AG20443 (cell line): ENCODE measurements around the gene ACVR2A.
A peak's percentile ranks its signal among the peaks of the same experiment; 100 is the strongest.

Source experiments
- DNase-seq: peaks from one replicate; pipeline ENCODE4 v3.0.0; 2012; ENCODE audit warnings: low spot score, mixed read lengths

Gene ACVR2A

GRCh38 chr2:147855316-147855715, 10.5 kb downstream of the ACVR2A start:
- DNase-seq, result no peak

DNA sequence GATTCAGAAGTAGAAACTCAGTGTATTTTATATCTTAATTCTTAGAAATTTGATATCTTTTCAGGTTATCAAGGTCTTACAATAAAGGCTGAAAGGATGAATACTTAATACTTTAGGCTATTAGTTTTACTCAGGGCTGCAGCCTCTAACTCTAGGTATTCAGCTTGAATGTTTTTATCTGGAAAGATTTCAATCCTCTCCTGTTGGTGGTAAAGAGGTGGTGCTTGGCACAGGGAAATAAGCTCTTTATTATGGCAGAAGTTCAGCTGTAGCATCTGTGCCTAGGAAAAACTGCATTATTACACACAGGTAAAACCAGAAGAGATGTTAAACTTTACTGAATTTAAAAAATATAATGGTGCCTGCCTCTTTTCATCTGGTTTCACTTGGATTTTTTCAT, 11.1 kb downstream of the ACVR2A start:
- no peak for DNase-seq

DNA sequence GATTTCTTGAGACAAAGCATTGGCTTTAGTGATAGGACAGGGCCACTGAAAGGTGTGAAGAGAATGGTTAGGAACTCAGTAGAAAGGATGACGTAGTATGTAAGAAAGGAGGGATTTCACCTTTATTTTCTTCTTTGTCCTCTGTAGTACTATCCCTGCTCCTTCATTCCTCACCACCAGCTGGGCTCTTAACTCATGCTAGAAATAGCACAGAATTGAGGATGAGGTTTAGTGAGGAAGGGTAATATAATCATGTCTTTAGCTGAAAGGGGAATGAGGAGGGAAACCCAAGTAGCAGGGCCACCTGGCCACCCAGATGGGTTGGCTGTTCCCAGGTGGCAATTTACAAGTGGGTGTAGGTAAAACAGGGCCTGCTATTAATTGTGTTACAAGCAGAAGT, 15.2 kb downstream of the ACVR2A start:
- no peak for DNase-seq

DNA sequence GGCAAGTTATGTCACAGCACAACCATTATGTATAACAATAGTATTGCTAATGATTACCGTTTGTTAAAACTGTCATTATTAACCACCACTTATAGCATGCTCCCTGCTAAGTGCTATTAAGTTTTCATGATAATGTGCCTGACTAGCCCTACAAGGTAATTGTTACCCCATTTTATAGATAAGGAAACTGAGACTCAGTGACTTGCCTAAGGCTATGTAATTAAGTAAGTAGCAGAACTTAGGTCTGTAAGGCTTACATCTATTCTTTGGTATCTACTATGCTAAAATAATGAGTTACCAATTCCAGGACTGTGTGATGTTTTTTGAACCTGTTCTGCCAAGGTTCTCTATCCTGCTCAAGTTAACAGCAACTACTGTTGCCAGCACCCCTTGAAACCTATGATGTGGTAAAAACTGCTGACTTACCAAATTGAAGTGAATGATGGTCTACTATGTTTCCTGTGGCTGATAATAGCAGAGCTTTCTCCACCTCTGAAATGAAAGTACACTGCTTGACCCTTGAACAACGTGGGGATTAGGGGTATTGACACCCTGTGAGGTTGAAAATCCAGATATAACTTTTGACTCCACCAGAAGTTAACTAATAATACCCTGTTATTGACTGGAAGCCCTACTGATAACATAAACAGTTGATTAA, 18.2 kb downstream of the ACVR2A start:
- no peak for DNase-seq

DNA sequence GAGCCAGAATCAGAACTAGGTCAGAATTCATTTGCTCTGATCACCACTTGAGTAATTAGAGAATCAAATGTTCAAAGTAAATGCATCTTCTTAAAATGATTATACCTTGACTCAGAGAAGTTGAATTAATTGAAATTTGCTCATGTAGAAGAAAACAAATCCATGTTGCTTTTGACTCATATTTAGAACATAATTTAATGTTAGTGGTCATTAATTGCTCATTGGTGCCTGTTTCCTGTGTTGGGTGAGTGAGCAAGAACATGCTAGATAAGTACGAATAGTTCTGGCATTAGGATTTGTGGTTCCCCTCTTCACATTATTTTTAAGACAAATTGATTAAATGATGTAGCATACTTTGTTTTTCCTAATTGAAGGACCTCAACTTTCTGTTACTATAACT, 19.0 kb downstream of the ACVR2A start:
- no peak for DNase-seq

DNA sequence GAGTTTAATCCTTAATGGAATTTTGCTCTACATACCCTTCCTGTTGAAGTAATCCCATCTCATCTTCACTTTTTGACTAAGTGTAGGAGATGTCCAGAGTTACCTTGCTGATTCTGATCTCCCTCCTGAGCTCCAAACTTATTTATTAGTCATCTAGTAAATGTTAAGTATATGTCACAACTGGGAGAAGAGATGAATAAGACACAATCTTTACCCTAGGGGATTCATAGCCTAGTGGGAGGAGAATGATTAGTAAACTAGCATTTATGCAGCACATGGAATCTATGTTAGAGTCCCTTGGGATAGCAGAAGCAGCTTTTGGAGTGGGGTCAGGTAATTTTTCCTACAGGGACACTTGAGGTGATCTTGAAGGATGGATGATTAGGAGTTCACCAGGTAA, 20.7 kb downstream of the ACVR2A start:
- DNase-seq, result no peak

DNA sequence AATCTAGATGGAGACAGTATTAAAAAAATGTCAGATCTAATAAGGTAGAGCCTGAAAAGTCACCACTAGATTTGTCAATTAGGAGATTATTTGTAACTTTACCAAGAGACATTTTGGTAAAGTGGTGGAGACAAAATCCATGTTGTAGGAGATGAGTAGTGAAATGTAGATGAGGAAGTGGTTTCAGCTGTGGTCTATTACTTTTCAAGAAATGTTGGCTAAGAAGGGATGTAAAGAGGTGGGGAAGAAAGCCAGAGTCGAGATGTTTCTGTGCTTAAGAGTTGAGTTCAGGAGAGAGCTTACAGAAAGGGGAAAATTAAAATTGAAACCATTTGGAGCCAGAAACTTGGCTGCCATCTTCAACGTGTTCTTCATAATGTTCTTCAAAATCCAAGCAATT, 22.2 kb downstream of the ACVR2A start:
- DNase-seq, result no peak

GRCh38 chr2:147869934-147870333, 25.1 kb downstream of the ACVR2A start:
- no peak for DNase-seq

DNA sequence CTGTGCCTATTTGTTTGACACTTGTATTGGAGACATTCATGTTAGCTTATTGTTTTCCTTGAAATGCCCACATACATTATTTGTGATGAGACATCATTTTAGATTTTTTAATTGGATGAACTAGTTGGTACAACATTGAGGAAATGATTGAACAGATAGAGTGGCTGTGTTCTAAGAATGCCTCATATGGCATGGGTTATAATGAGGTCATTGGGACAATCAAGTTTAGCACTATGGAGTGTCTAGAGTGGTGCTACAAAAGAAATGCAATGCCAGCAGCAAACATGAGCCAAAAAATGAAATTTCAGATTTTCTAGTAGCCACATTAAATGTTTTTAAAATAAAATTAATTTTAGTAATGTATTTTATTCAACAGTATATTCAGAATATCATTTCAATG, 28.1 kb downstream of the ACVR2A start:
- DNase-seq, result no peak

DNA sequence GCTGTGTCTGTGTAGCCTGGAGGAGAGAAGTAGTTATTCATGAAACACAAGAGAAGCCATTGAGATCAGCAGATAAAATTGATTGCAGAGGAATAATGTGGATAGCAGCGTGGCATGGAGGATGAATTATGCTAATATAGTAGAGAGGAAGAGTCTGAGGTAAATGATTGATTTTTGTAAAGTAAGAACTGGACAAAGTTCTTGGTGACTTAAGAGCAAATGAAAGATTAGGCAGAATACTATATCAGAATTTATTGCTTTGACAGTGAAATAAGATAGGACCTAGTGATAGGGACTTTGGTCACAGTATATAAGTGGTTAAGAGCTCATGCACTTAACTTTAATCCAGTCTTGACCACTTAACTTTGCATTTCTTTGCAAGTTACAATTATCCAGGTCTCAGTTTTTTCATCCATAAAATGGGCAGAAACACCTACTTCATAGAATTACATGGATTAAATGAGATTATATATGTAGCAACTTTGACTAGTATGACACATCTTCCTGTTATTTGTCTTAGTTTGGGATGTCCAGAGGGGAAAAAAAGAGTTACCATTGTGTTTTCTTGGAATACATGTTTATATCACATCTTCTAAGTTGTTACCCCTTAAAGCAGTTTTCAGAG, 29.1 kb downstream of the ACVR2A start:
- no peak for DNase-seq

- DNase-seq, result no peak
These were observed 35.0 kb downstream of the ACVR2A start for GRCh38 chr2:147879846-147880245.

- no peak for DNase-seq
These were observed 37.8 kb downstream of the ACVR2A start for GRCh38 chr2:147882631-147883030.

- DNase-seq, result no peak
These were observed 40.0 kb downstream of the ACVR2A start for GRCh38 chr2:147884830-147885229.

GRCh38 chr2:147886136-147886535, 41.3 kb downstream of the ACVR2A start:
- DNase-seq, result no peak

DNA sequence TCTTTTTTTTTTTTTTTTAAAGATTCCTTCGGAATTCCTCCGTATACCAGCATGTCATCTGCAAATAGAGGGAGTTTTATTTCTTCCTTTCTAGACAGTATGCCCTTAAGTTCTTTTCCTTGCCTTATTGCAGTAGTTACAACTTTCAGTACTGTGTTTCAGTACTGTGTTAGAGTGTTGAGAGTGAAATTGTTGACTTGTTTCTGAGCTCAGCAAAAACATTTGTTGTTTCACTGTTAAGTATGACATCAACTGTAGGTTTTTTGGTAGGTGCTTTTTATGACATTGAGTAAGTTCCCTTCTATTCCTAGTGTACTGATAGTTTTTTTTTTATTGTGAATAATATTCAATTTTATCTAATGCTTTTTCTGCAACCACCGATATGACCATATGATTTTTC, 43.9 kb downstream of the ACVR2A start:
- no peak for DNase-seq

DNA sequence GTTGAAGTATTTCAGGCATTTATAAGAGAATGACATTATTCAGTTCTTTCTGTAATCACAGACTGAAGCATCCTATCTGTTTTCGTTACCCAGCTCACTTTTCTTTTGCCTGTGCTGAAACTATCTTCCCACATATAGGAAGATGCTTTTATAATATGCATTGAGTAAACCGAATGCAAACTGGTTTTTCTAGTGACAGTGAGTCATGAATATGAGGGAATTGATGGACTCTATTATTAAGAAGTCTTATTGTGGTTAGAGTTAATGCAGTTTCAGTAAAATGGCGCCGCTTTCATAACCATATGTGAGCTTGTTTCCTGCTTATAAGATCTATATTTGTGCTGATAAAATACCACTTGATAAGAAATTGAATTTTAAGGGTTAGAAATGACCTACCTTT, 59.2 kb downstream of the ACVR2A start:
- DNase-seq, result no peak

GRCh38 chr2:147909178-147909577, 64.3 kb downstream of the ACVR2A start:
- no peak for DNase-seq

DNA sequence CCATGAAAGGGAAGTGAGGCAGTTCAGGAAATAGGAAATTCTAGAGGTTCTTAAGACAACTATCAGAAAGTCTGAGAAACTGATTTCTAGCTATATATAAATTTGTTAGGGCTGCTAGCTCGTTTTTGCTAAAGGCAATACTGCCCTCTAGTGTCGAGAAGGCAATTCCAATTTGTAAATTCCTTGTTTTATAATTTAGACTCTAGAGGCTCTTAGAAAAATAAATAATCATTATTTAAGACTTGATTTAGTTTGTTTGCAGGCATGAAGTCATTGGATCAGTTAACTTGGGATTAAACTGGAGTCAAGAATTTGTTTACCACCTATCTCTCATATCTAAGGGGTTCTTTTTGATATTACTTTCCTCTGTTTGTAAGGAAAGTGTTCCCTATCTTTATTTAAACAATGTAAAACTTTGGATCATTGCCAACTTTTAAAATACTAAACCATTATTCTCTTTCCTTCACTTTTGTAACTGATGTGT, 66.2 kb downstream of the ACVR2A start:
- DNase-seq, result peak; percentile 35

- no peak for DNase-seq
These were observed 69.1 kb downstream of the ACVR2A start for GRCh38 chr2:147913701-147914480.

GRCh38 chr2:147916067-147916466, 71.2 kb downstream of the ACVR2A start:
- no peak for DNase-seq

DNA sequence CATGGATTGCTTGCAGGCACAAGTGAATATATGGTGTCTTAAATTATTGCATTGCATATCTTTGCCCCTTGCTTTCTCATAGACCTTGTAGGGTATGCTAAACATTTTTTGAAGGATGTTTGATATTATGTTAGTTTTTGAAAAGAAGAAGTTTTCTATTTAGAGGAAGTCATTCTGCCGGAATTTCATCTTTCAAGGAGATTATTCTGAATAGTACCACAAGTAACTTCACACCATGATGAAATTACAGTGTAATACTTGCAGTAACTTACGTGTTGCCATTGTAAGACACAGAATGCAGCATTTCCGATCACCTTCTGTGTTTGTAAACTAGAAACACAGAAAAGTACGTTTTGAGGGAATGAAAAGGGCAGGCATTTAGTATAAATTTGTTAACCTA, 71.9 kb downstream of the ACVR2A start:
- DNase-seq, result no peak

- DNase-seq, result no peak
These were observed 72.3 kb downstream of the ACVR2A start for GRCh38 chr2:147917161-147917560.

DNA sequence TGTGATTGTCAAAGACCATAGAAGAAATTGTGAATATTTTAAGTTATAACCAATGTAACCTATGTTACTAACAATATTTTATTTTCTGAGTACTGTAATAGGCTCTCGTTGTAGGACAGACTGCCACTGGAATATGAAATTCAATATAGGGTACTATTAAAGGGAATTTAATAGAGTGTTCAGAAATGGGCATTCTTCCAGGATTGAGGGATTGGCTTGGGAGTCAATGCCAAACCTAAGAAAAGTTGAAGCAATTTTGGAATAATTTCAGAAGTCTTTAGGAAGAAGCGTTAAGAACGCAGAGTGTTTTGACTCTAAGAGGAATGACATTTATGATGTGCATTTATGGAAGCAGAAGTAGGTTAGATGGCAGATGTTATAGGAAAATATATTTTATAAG, 79.0 kb downstream of the ACVR2A start:
- DNase-seq, result no peak
